C4-2B (cell line): Measurements from ENCODE around the gene DNAJC15.

Experiments used
- ZFX ChIP-seq: fragments of 450-650 bp; IDR thresholded peaks from 2 replicates; pipeline ENCODE4 v1.6.1; 2017
- TF ChIP-seq, protein P1 (sequence below): fragments of 450-650 bp; conservative IDR thresholded peaks from 2 replicates; pipeline ENCODE4 v1.5.1; 2017; ENCODE audit warnings: mild to moderate bottlenecking

DNA sequence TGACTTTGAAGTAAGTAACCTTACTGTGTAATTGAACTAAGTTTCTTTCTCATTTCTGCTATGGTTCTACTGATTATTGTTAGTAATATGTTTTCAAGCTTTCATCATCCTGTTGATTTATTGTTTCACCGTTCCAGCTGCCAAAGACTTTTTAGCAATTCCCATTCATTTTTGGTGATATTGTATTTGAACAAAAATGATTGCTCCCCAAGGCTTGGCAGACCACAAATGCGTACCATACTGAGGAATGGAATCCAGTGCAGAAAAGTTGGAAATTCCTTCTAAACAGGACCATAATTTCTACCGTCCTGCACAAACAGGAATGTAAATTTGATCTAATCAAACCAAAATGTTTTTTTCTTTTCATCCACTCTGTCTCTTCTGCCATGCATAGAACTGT lies 42.1 kb upstream of the DNAJC15 start:
- TF ChIP-seq, protein P1, sequence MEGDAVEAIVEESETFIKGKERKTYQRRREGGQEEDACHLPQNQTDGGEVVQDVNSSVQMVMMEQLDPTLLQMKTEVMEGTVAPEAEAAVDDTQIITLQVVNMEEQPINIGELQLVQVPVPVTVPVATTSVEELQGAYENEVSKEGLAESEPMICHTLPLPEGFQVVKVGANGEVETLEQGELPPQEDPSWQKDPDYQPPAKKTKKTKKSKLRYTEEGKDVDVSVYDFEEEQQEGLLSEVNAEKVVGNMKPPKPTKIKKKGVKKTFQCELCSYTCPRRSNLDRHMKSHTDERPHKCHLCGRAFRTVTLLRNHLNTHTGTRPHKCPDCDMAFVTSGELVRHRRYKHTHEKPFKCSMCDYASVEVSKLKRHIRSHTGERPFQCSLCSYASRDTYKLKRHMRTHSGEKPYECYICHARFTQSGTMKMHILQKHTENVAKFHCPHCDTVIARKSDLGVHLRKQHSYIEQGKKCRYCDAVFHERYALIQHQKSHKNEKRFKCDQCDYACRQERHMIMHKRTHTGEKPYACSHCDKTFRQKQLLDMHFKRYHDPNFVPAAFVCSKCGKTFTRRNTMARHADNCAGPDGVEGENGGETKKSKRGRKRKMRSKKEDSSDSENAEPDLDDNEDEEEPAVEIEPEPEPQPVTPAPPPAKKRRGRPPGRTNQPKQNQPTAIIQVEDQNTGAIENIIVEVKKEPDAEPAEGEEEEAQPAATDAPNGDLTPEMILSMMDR, result no peak
- TF ChIP-seq ZFX, result no peak
